SK-N-SH (cell line): ENCODE measurements around the gene SLC31A1. TPM values are rescaled to one million over a fixed set of nuclear protein-coding genes. Genes with fewer than 3 reads are reported as not detected.

ENCODE experiments used
- CTCF ChIA-PET: fragments of 300-600, 350-600 bp; formaldehyde crosslinking; extraction: SDS; loops from one replicate; lab custom pipeline; 2021; lab: Yijun Ruan, JAX
- POLR2A ChIA-PET: fragments of 350-600 bp; sonication (Branson Sonifier 250); formaldehyde crosslinking; extraction: SDS; loops from one replicate; lab custom pipeline; 2020; ENCODE audit warnings: antibody characterized with exemption, inconsistent platforms; lab: Yijun Ruan, JAX
- DNase-seq: peaks from one replicate; pipeline ENCODE4 v3.0.0; 2012
- H2AFZ ChIP-seq: fragments of 200-600 bp; sonication (generic); 2 replicates; pipeline ENCODE4 v1.8.1; 2016; ENCODE audit warnings: antibody characterized with exemption, mild to moderate bottlenecking, low read depth
- H3F3A ChIP-seq: fragments of 200-600 bp; sonication (generic); replicated peaks from 2 replicates; pipeline ENCODE3; 2016; ENCODE audit warnings: antibody characterized with exemption, mild to moderate bottlenecking; ENCODE audit not compliant: insufficient read depth
- H3K27ac ChIP-seq, 2 experiments: fragments of 200-500 bp in 1 of 2; fragments of 200-600 bp in 1 of 2; sonication (Bioruptor generic) in 1 of 2; sonication (generic), shearing (Covaris generic) in 1 of 2; 2 replicates each; pipeline versions ENCODE4 v1.5.1 to v1.6.1; 2014 to 2016; ENCODE audit warnings: low read depth in 2 of 2, inconsistent platforms in 1 of 2, low read length in 1 of 2, mild to moderate bottlenecking in 1 of 2, mixed read lengths in 1 of 2
- H3K27me3 ChIP-seq: fragments of 200-600 bp; sonication (generic), shearing (Covaris generic); 2 replicates; pipeline ENCODE4 v1.6.1; 2016; ENCODE audit warnings: mixed run types; ENCODE audit not compliant: insufficient read depth
- H3K36me3 ChIP-seq, 2 experiments: fragments of 200-500 bp in 1 of 2; fragments of 200-600 bp in 1 of 2; sonication (Bioruptor generic) in 1 of 2; sonication (generic) in 1 of 2; replicated peaks in 1 of 2; 2 replicates each; pipeline versions ENCODE3 to v1.5.1; 2014 to 2016; ENCODE audit warnings: low read length in 1 of 2, mild to moderate bottlenecking in 1 of 2; ENCODE audit not compliant: insufficient read depth in 2 of 2, control insufficient read depth in 1 of 2
- H3K4me1 ChIP-seq, 2 experiments: fragments of 200-500 bp in 1 of 2; fragments of 200-600 bp in 1 of 2; sonication (Bioruptor generic) in 1 of 2; sonication (generic), shearing (Covaris generic) in 1 of 2; 2 replicates each; pipeline versions ENCODE4 v1.5.1 to v1.6.1; 2014 to 2016; ENCODE audit warnings: low read depth in 1 of 2, low read length in 1 of 2, mixed run types in 1 of 2; ENCODE audit not compliant: insufficient read depth in 2 of 2, control insufficient read depth in 1 of 2
- H3K4me2 ChIP-seq: fragments of 200-600 bp; sonication (generic), shearing (Covaris generic); 2 replicates; pipeline ENCODE4 v1.6.1; 2017; ENCODE audit warnings: mixed run types
- H3K4me3 ChIP-seq, 2 experiments: fragments of 200-500 bp in 1 of 2; fragments of 200-600 bp in 1 of 2; sonication (Bioruptor generic) in 1 of 2; sonication (generic), shearing (Covaris generic) in 1 of 2; 2 replicates each; pipeline versions ENCODE4 v1.5.1 to v1.8.1; 2014 to 2016; ENCODE audit warnings: low read depth in 2 of 2, inconsistent platforms in 1 of 2, low read length in 1 of 2, mild to moderate bottlenecking in 1 of 2, mixed read lengths in 1 of 2, moderate library complexity in 1 of 2
- H3K79me2 ChIP-seq: fragments of 200-600 bp; sonication (generic); 2 replicates; pipeline ENCODE4 v1.8.1; 2017; ENCODE audit warnings: mild to moderate bottlenecking; ENCODE audit not compliant: insufficient read depth
- H3K9ac ChIP-seq: fragments of 200-600 bp; sonication (generic); 2 replicates; pipeline ENCODE4 v1.6.1; 2017; ENCODE audit warnings: mixed run types
- H3K9me2 ChIP-seq: fragments of 200-600 bp; sonication (generic); 2 replicates; pipeline ENCODE4 v1.6.1; 2017; ENCODE audit warnings: mixed run types
- H3K9me3 ChIP-seq: fragments of 200-600 bp; sonication (generic); 2 replicates; pipeline ENCODE4 v1.6.1; 2017; ENCODE audit warnings: mixed run types, mild to moderate bottlenecking, moderate library complexity
- H4K20me1 ChIP-seq: fragments of 200-600 bp; sonication (generic); 2 replicates; pipeline ENCODE4 v1.6.1; 2017; ENCODE audit warnings: mild to moderate bottlenecking, mixed run types; ENCODE audit not compliant: insufficient read depth
- CHD2 ChIP-seq: fragments of 150-350 bp; IDR thresholded peaks from 2 replicates; pipeline ENCODE4 v1.6.1; 2018; ENCODE audit warnings: low read length; ENCODE audit not compliant: partially characterized antibody
- EP300 ChIP-seq, 2 experiments: IDR thresholded peaks; 2 replicates each; pipeline versions ENCODE4 v1.4.0 to v1.6.1; 2012; ENCODE audit warnings: borderline replicate concordance in 1 of 2, low read depth in 1 of 2, low read length in 1 of 2
- EZH2phosphoT487 ChIP-seq: fragments of 200-600 bp; sonication (generic); IDR thresholded peaks from 2 replicates; pipeline ENCODE4 v1.6.1; 2017; ENCODE audit warnings: low read depth, mixed run types, mild to moderate bottlenecking, antibody characterized with exemption, moderate library complexity, borderline replicate concordance
- FOSL2 ChIP-seq: IDR thresholded peaks from 2 replicates; pipeline ENCODE4 v1.4.0; 2012; ENCODE audit warnings: low read depth, mild to moderate bottlenecking, moderate library complexity, borderline replicate concordance
- GATA2 ChIP-seq: sonication (generic); formaldehyde crosslinking; IDR thresholded peaks from 2 replicates; pipeline ENCODE4 v1.5.0; 2020; ENCODE audit warnings: mild to moderate bottlenecking, missing genetic modification reagents
- MEF2A ChIP-seq: IDR thresholded peaks from 2 replicates; pipeline ENCODE4 v1.4.0; 2012; ENCODE audit warnings: low read depth, borderline replicate concordance
- NRF1 ChIP-seq: IDR thresholded peaks from 2 replicates; pipeline ENCODE4 v1.6.1; 2012; ENCODE audit warnings: low read depth, mild to moderate bottlenecking, low read length
- POLR2AphosphoS5 ChIP-seq: IDR thresholded peaks from 2 replicates; pipeline ENCODE4 v1.6.1; 2012; ENCODE audit warnings: low read depth, low read length
- RAD21 ChIP-seq: IDR thresholded peaks from 2 replicates; pipeline ENCODE4 v1.6.1; 2012; ENCODE audit warnings: mild to moderate bottlenecking, low read length
- RFX5 ChIP-seq: IDR thresholded peaks from 2 replicates; pipeline ENCODE4 v1.6.1; 2012; ENCODE audit warnings: mild to moderate bottlenecking, improper control_type of control experiment, low read length
- RXRA ChIP-seq: IDR thresholded peaks from 2 replicates; pipeline ENCODE4 v1.4.0; 2012; ENCODE audit warnings: low read depth, mild to moderate bottlenecking, borderline replicate concordance
- SIN3A ChIP-seq: IDR thresholded peaks from 2 replicates; pipeline ENCODE4 v1.6.1; 2012; ENCODE audit warnings: low read depth, mild to moderate bottlenecking, low read length, moderate library complexity, borderline replicate concordance
- SMC3 ChIP-seq: IDR thresholded peaks from 2 replicates; pipeline ENCODE4 v1.6.1; 2012; ENCODE audit warnings: low read depth, low read length, improper control_type of control experiment
- TAF1 ChIP-seq: IDR thresholded peaks from 2 replicates; pipeline ENCODE4 v1.6.1; 2012; ENCODE audit warnings: low read depth, mild to moderate bottlenecking, low read length, moderate library complexity, borderline replicate concordance
- TEAD4 ChIP-seq: IDR thresholded peaks from 2 replicates; pipeline ENCODE4 v1.4.0; 2012; ENCODE audit warnings: mild to moderate bottlenecking, borderline replicate concordance; ENCODE audit not compliant: insufficient read depth
- USF2 ChIP-seq: fragments of 150-350 bp; IDR thresholded peaks from 2 replicates; pipeline ENCODE4 v1.6.1; 2017; ENCODE audit warnings: antibody characterized with exemption, low read length, low read depth, borderline replicate concordance
- YY1 ChIP-seq: IDR thresholded peaks from 2 replicates; pipeline ENCODE4 v1.4.0; 2012; ENCODE audit warnings: low read depth, mild to moderate bottlenecking
- WGBS: methylation state at CpG from one replicate; pipeline ENCODE4 v1.1.6; 2017; ENCODE audit warnings: low lambda C conversion rate; 5-methylcytosine and 5-hydroxymethylcytosine counted together
- polyA plus RNA-seq, 3 experiments: library from polyadenylated mRNA; depleted of rRNA; stranded (reverse); fragments of >200 nt; gene quantifications; 2 replicates each; pipeline ENCODE4 v1.2.3, GENCODE V29; 2012
- TF ChIP-seq, protein P1 (sequence below): fragments of 200-600 bp; sonication (generic); IDR thresholded peaks from 2 replicates; pipeline ENCODE4 v1.6.1; 2017; ENCODE audit warnings: antibody characterized with exemption, mild to moderate bottlenecking, moderate library complexity
- TF ChIP-seq, protein P2 (sequence below): IDR thresholded peaks from 2 replicates; pipeline ENCODE4 v1.4.0; 2012; ENCODE audit warnings: low read depth, borderline replicate concordance

Gene SLC31A1
- polyA plus RNA-seq, 1 of the 3 experiments (the other 2 are of a cell fraction), result 7.7 TPM

DNA sequence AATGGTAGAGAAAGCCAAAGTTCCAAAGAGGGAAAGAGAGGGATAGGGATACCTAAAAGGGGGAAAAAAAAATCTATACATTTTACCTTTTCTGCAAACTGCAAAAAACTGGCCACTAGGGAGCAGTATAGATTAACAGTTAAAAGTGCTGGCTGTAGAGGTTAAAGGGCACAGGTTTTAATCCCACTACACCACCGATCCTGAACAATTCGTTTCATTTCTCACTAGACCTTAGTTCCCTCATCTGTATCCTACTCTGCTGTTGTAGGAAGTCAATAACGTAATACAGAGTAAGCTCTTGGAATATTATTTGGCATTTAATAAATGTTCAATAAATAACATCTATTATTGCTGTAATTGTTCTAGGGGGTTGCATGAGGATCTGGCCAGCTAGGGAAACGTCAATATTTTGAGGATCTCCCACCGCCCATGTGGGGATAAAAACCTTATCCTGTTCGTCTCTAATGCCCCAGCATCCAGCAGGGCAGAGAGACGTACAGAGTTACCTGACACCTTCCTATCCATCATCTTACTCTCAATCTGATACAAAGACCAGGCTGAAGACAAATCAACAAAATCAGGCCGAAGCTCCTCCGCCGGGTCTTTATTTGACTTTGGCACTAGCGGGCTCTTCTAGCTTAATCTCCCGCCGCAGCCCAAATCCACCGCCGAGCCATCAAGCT, 53.3 kb downstream of the SLC31A1 start:
- peaks cover 50 to 56% of the 10 kb centered on the region in 2 experiments for H3K36me3 ChIP-seq
- WGBS, result under 1% methylated on average over 14 of the region's 15 CpGs
- no peak for TF ChIP-seq MEF2A
- peak; percentile 71 for TF ChIP-seq RAD21
- peak; percentile 28; the same call in 1 of the 2 replicates for TF ChIP-seq SMC3
- no peak for TF ChIP-seq SIN3A
- TF ChIP-seq, protein P1, sequence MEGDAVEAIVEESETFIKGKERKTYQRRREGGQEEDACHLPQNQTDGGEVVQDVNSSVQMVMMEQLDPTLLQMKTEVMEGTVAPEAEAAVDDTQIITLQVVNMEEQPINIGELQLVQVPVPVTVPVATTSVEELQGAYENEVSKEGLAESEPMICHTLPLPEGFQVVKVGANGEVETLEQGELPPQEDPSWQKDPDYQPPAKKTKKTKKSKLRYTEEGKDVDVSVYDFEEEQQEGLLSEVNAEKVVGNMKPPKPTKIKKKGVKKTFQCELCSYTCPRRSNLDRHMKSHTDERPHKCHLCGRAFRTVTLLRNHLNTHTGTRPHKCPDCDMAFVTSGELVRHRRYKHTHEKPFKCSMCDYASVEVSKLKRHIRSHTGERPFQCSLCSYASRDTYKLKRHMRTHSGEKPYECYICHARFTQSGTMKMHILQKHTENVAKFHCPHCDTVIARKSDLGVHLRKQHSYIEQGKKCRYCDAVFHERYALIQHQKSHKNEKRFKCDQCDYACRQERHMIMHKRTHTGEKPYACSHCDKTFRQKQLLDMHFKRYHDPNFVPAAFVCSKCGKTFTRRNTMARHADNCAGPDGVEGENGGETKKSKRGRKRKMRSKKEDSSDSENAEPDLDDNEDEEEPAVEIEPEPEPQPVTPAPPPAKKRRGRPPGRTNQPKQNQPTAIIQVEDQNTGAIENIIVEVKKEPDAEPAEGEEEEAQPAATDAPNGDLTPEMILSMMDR, result peak; percentile 77
- TF ChIP-seq RXRA, result no peak
- TF ChIP-seq CHD2, result peak; percentile 29
- no peak for TF ChIP-seq NRF1
- CTCF ChIA-PET, result interaction anchor here (0.6 to 4.5 kb wide), 42 partner anchors 9 to 391 kb away, joined by 3 to 42 read pairs (median 6); partner anchors contain the start of genes ALAD, BSPRY, C9orf43 and FKBP15
- peaks cover 7% of the 10 kb centered on the region for H3F3A ChIP-seq
- H3K9me2 ChIP-seq, result no peaks in the 10 kb centered on the region
- peaks cover 7 to 12% of the 10 kb centered on the region in 2 experiments; a peak in 3 of 4 replicates for H3K4me1 ChIP-seq
- H3K4me2 ChIP-seq, result peak overlapping the region; percentile 85
- no peaks in the 10 kb centered on the region; the same call in 1 of the 2 replicates for H4K20me1 ChIP-seq
- peak; percentile 57 for DNase-seq
- H3K79me2 ChIP-seq, result peaks cover 42% of the 10 kb centered on the region
- H3K27me3 ChIP-seq, result no peaks in the 10 kb centered on the region
- H3K4me3 ChIP-seq, result peak overlapping the region; percentile 80 to 95
- no peaks in the 10 kb centered on the region for H3K9me3 ChIP-seq
- peak overlapping the region; percentile 92 for H3K9ac ChIP-seq
- H2AFZ ChIP-seq, result peak overlapping the region; percentile 92
- peak overlapping the region; percentile 90 for H3K27ac ChIP-seq
- POLR2A ChIA-PET, result interaction anchor here (0.6 to 2.4 kb wide), 17 partner anchors 9 to 374 kb away, joined by 3 to 19 read pairs (median 3); partner anchors contain the start of genes ALAD, BSPRY, C9orf43 and FKBP15

DNA sequence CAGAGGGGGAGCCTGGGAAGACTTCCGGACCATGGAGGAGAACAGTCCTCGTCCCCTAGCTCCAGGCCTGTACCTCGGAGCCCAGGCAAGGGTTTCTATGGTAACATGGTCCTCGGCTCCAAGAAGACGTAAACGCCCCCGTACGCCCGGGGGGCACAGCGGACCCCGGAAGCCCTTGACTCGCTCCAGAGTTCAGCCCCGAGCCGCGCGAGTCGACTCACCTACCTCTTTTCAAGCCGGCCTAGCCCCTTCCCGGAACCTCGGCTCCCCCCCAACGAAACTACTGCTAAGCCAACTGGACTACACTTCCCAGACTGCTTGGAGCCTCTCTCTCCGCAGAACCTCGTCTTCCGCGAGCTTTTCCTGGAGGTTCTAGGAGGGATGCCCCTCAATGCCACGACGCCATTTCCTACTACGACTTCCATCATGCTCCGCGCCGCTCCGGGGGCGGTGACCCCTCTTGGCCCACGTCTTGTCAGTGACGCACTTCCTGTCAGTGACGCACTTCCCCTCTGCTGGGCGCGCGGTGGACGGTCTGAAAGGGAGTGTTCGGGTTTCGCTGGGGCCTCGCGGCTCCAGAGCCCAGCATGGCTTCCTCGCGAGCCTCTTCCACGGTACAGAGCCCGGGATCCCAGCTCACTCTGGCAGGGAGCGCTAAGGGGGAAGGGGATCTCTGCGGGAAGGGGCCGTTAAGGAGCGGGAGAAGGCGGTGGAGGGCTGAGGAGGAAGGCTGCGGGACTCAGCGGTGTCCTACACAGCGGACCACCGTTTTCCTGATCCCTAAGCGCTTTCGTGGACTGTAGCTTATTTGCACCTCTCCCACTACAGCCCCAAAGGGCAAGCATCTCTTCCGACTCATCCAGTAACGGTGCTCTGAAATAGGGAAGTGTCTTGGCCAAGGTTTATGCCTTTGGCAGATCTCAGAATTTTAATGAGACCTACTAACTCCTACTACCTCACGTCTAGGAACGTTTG, 54.1 kb downstream of the SLC31A1 start, which contains the start of the genes CDC26 and PRPF4:
CDC26 (minus strand) TSS at position 416 of the 975 bp plus-strand sequence. CDS start 3,065 bp downstream, outside the sequence.
PRPF4 (plus strand) TSS at position 502 of the 975 bp plus-strand sequence; CDS start at position 588, 86 bp downstream.
- under 1% methylated on average over 39 of the region's 63 CpGs for WGBS
- Histone ChIP-seq H3F3A (peaks cover 7% of the 10 kb centered on the region), H3K9me2 (no peaks in the 10 kb centered on the region), H3K27ac (peak within 1 kb of the TSS; percentile 90), H2AFZ (peak within 1 kb of the TSS; percentile 92), H3K4me1 (peaks cover 7 to 12% of the 10 kb centered on the region in 2 experiments; a peak in 3 of 4 replicates), H3K79me2 (peaks cover 47% of the 10 kb centered on the region), H3K36me3 (peaks cover 50 to 57% of the 10 kb centered on the region in 2 experiments), H3K4me3 (peak within 1 kb of the TSS; percentile 80 to 95), H3K9me3 (no peaks in the 10 kb centered on the region), H4K20me1 (no peaks in the 10 kb centered on the region; the same call in 1 of the 2 replicates), H3K9ac (peak within 1 kb of the TSS; percentile 92), H3K27me3 (no peaks in the 10 kb centered on the region), H3K4me2 (peak within 1 kb of the TSS; percentile 85)
- CTCF ChIA-PET, result interaction anchor here (0.6 to 4.5 kb wide), 33 partner anchors 8 to 391 kb away, joined by 3 to 42 read pairs (median 7); partner anchors contain the start of genes ALAD, C9orf43, FKBP15 and POLE3
- POLR2A ChIA-PET, result interaction anchor here (0.5 to 2.4 kb wide), 19 partner anchors 9 to 374 kb away, joined by 3 to 19 read pairs (median 3); partner anchors contain the start of genes ALAD, BSPRY, C9orf43 and FKBP15
- DNase-seq, result peak; percentile 93
- TF ChIP-seq TEAD4, result no peak
- no peak for TF ChIP-seq EP300 (IDR thresholded peaks at IDR 0.05; ENCODE audit: borderline replicate concordance in 1 of 2, low read depth in 1 of 2, low read length in 1 of 2)
- TF ChIP-seq USF2, result no peak
- no peak for TF ChIP-seq EZH2phosphoT487
- peak; percentile 96 for TF ChIP-seq POLR2AphosphoS5
- no peak for TF ChIP-seq RAD21
- TF ChIP-seq, protein P2, sequence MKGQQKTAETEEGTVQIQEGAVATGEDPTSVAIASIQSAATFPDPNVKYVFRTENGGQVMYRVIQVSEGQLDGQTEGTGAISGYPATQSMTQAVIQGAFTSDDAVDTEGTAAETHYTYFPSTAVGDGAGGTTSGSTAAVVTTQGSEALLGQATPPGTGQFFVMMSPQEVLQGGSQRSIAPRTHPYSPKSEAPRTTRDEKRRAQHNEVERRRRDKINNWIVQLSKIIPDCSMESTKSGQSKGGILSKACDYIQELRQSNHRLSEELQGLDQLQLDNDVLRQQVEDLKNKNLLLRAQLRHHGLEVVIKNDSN, result no peak
- TF ChIP-seq FOSL2, result no peak
- TF ChIP-seq RFX5, result no peak
- TF ChIP-seq SMC3, result no peak
- peak; percentile 80; the same call in 1 of the 2 replicates for TF ChIP-seq SIN3A
- peak; percentile 84; the same call in 1 of the 2 replicates for TF ChIP-seq YY1
- peak; percentile 79 for TF ChIP-seq TAF1
- no peak for TF ChIP-seq GATA2 (CRISPR knock-in tag)
